ENCODE data around the gene CHST3.

Gene CHST3

GRCh38 chr10:72056932-72057751 lies 92.9 kb downstream of the CHST3 start:
- TF ChIP-seq, protein P1, sequence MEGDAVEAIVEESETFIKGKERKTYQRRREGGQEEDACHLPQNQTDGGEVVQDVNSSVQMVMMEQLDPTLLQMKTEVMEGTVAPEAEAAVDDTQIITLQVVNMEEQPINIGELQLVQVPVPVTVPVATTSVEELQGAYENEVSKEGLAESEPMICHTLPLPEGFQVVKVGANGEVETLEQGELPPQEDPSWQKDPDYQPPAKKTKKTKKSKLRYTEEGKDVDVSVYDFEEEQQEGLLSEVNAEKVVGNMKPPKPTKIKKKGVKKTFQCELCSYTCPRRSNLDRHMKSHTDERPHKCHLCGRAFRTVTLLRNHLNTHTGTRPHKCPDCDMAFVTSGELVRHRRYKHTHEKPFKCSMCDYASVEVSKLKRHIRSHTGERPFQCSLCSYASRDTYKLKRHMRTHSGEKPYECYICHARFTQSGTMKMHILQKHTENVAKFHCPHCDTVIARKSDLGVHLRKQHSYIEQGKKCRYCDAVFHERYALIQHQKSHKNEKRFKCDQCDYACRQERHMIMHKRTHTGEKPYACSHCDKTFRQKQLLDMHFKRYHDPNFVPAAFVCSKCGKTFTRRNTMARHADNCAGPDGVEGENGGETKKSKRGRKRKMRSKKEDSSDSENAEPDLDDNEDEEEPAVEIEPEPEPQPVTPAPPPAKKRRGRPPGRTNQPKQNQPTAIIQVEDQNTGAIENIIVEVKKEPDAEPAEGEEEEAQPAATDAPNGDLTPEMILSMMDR (conservative IDR thresholded peaks at IDR 0.05; ENCODE audit: low read depth, low read length) = no peak
- H3K4me3 ChIP-seq (ENCODE audit: low read length) = no peak overlapping the region
- DNase-seq (ENCODE audit: low read depth) = no peak

DNA sequence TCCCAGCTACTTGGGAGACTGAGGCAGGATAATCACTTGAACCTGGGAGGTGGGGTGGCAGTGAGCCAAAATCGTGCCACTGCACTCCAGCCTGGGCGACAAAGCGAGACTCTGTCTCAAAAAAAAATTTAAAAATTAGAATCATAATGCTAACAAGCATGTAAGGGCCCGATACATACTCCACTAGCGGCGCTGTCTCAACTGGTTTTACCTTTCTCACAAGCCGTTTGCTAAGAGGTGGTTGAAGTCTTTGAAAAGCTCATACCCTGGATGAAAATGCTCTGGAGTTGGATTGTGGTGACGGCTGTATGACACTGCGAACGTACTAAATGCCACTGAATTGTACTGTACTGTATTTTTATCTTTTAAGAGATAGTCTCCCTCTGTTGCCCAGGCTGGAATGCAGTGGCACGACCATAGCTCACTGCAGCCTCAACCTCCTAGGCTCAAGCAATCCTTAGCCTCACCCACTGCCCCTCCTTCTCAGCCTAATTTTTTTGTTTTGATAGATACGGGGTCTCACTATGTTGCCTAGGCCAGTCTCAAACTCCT lies 94.2 kb downstream of the CHST3 start:
- no peak overlapping the region for H3K4me3 ChIP-seq (ENCODE audit: low read length)
- DNase-seq (ENCODE audit: low read depth) = no peak
- TF ChIP-seq, protein P1 (conservative IDR thresholded peaks at IDR 0.05; ENCODE audit: low read depth, low read length) = no peak

DNA sequence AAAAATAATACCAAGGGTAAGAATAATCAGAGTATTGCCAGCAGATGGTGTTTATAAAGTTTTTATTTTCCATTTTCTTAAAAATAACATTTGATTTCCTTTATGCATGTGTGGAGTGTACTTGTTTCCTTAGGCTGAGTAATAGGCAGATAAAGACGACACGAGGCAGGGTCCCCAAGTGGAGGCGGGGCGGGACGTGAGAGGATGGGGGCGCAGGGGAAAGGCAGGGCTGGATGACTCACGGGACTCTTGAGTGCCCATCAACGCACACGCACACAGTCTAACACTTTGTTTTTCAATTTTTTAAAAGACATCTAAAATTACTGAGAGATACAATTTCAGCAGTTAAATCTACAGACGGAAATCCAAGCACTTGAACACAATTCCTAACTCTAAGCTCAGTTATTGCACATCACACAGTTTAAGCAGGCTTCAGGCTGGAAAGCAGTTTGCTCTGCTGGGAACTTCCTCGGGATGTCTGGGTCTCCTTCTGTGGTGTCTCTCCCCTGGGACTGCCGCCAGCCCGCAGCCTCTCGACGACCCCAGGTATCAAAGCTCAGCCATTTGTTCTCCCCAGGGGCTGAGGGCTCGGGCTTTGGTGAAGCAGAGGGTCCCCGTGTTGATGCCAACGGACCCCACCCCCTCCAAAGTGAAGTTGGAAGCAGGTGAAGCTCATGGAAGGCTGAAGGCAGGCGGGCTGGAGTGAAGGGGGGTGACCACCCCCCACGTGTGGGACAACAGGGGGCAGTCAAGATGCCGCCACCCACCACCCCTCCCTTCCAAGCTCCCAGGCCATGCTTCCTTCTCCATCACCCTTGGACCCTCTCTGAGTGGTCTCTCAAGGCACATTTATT lies 95.0 kb downstream of the CHST3 start:
- H3K4me3 ChIP-seq (ENCODE audit: low read length) = no peak overlapping the region
- TF ChIP-seq, protein P1 (conservative IDR thresholded peaks at IDR 0.05; ENCODE audit: low read depth, low read length) = no peak
- DNase-seq (ENCODE audit: low read depth) = no peak

DNA sequence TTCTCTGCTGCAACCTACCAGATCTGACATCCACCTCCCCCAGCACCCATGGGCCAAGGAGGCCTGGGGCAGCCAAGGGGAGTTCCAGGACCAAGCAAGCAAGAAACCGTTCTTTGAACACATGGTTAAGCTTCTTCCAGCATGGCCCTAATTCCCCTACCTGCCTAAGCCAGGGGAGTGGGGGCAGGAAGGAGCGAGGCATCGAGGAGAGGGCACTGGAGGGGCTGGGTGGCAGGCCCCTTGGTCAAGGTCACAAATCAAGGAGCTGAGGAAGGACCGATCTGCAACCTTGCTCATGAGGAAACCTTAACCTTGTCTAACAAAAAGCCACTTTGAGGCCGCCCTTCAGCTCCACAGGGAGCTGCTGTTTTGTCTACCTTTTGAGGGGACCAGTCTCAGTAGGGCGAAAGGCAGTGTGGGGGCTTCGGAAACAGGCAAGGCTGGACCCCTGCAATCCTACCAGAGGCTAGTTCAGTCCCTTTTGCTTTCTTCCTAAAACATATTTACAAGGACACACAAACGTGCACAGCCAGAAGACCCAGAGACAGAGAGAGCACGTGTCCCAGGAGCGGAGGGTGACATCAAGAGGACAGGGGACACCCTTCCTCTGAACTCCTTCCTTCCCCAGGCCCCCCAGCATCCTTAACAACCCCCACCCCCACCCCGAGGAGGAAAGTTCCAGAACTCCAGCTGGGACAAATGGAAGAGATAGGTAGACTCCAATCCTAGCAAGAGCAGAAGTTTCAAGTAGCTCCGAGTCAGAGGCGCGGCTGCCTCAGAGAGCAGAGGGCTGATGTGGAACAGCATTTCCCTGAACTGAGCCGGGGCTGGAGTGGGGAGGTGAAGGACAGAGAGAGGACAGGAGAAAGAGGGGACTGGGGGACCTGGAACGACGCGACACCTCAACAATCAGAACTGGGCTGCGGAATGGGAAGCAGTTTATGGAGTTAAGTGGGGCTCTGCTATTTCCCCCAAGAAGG lies 95.9 kb downstream of the CHST3 start:
- H3K4me3 ChIP-seq (ENCODE audit: low read length) = no peak overlapping the region
- no peak for DNase-seq (ENCODE audit: low read depth)
- TF ChIP-seq, protein P1 (conservative IDR thresholded peaks at IDR 0.05; ENCODE audit: low read depth, low read length) = no peak

- no peak overlapping the region for H3K4me3 ChIP-seq (ENCODE audit: low read length)
- no peak for DNase-seq (ENCODE audit: low read depth)
- TF ChIP-seq, protein P1 (conservative IDR thresholded peaks at IDR 0.05; ENCODE audit: low read depth, low read length) = peak; percentile 42
Measured at GRCh38 chr10:72061491-72061890, 97.3 kb downstream of the CHST3 start.

DNA sequence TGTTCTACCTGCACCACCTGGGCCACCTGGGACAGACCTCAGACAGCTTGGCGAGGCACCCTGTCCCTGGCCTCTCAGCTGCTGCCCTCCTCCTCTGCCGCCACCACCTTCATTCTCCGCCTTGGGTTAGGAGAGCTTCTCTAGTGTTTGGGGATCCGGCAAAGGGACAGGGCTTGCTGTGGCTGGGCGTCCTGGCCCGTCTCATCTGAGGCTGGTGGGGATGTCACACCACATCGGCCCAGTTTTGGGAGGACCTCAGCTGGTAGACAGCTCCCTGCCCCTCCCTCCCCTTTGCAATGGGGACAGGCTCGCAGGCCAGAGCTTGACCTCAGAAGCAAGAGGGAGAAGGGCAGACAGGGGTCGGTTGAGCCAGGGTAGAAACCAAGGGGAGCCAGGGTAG lies 97.7 kb downstream of the CHST3 start:
- H3K4me3 ChIP-seq (ENCODE audit: low read length) = no peak overlapping the region
- TF ChIP-seq, protein P1 (conservative IDR thresholded peaks at IDR 0.05; ENCODE audit: low read depth, low read length) = no peak
- DNase-seq (ENCODE audit: low read depth) = no peak

All from retinal pigment epithelial cell (primary cell).